ENCODE measurements around the gene HPCAL1. TPM values are rescaled to one million over a fixed set of nuclear protein-coding genes. Genes with fewer than 3 reads are reported as not detected.
A peak's percentile ranks its signal among the peaks of the same experiment; 100 is the strongest.

HPCAL1 gene
- total and polyA plus RNA-seq, 2 of the 4 experiments (the other 2 are of a cell fraction) = 8.2 to 33.7 TPM

GRCh38 chr2:10331702-10332401 is 29.1 kb downstream of the HPCAL1 start:
- CTCF ChIA-PET = no interaction called here
- Histone ChIP-seq H2AK9ac (replicated peaks; ENCODE audit: low read depth, low read length, poor library complexity) (peak overlapping the region; percentile 23), H2AFZ (replicated peaks; ENCODE audit: low read length, poor library complexity) (no peak overlapping the region), H3K56ac (ENCODE audit: extremely low read depth, insufficient read depth, low read length) (no peak overlapping the region), H2AK5ac (ENCODE audit: low read depth, low read length) (peak overlapping the region; percentile 37; the same call in 1 of the 2 replicates), H3K4me1 (ENCODE audit: control insufficient read depth, insufficient read depth, low read length) (peaks cover 11% of the 10 kb centered on the region), H3K27ac (ENCODE audit: insufficient read depth, low read length) (no peak overlapping the region), H2BK5ac (ENCODE audit: low read depth, low read length, poor library complexity, severe bottlenecking) (no peak overlapping the region), H3K23ac (ENCODE audit: low read depth, low read length) (no peak overlapping the region), H3K4me3 (ENCODE audit: insufficient read depth, low read depth, low read length) (no peak overlapping the region), H2BK120ac (ENCODE audit: low read depth, low read length) (no peak overlapping the region), H2BK15ac (ENCODE audit: low read depth, low read length) (no peak overlapping the region), H3K18ac (ENCODE audit: low read depth, low read length) (no peak overlapping the region), H4K8ac (ENCODE audit: low read depth in 2 of 2, low read length in 2 of 2) (no peak overlapping the region), H3K79me1 (ENCODE audit: low read depth in 1 of 2, low read length in 2 of 2) (peaks cover 26 to 59% of the 10 kb centered on the region in 2 experiments), H3K27me3 (ENCODE audit: control insufficient read depth, insufficient read depth, low read length) (no peaks in the 10 kb centered on the region), H4K91ac (ENCODE audit: insufficient read depth, low read depth, low read length) (no peak overlapping the region), H4K5ac (ENCODE audit: low read depth, low read length) (no peak overlapping the region), H3K9me3 (ENCODE audit: control insufficient read depth, insufficient read depth, low read length) (peaks cover 5% of the 10 kb centered on the region), H3K9me1 (ENCODE audit: insufficient read depth, low read length) (peaks cover 14% of the 10 kb centered on the region), H2BK20ac (ENCODE audit: low read depth, low read length) (no peak overlapping the region), H4K20me1 (ENCODE audit: insufficient read depth, low read length) (peaks cover 36% of the 10 kb centered on the region), H3K4ac (ENCODE audit: low read depth, low read length) (no peak overlapping the region), H3K14ac (replicated peaks; ENCODE audit: low read depth, low read length) (no peak overlapping the region), H3K9ac (ENCODE audit: low read depth, low read length) (no peak overlapping the region), H3K36me3 (ENCODE audit: control insufficient read depth, insufficient read depth, low read length) (peaks cover 4% of the 10 kb centered on the region), H3K4me2 (ENCODE audit: low read depth, low read length) (no peak overlapping the region)
- POLR2A ChIA-PET (ENCODE audit: unreplicated experiment) = no interaction called here
- ATAC-seq (ENCODE audit: low read depth) = no peak
- no peak for DNase-seq
- intact Hi-C loops (cut with micrococcal nuclease) (no loop called here), dilution Hi-C loops (cut with HindIII; ENCODE audit: low sequenced_read_pairs, unreplicated experiment) (no loop called here), in situ Hi-C loops (cut with MboI; ENCODE audit: low sequenced_read_pairs) (no loop called here)
- TF ChIP-seq MAFK (IDR thresholded peaks at IDR 0.05; ENCODE audit: low read depth, low read length) = no peak
- TF ChIP-seq RCOR1 (IDR thresholded peaks at IDR 0.05; ENCODE audit: insufficient replicate concordance, low read length) = no peak
- TF ChIP-seq USF2 (IDR thresholded peaks at IDR 0.05; ENCODE audit: low read depth, low read length) = no peak
- TF ChIP-seq NFE2L2 (IDR thresholded peaks at IDR 0.05; ENCODE audit: low read depth, low read length) = no peak
- no peak for TF ChIP-seq MAZ (IDR thresholded peaks at IDR 0.05; ENCODE audit: borderline replicate concordance, low read depth, low read length)
- TF ChIP-seq FOS (IDR thresholded peaks at IDR 0.05; ENCODE audit: low read depth, low read length) = no peak
- no peak for TF ChIP-seq BHLHE40 (IDR thresholded peaks at IDR 0.05; ENCODE audit: low read depth, low read length)
- no peak for TF ChIP-seq ELK1 (IDR thresholded peaks at IDR 0.05; ENCODE audit: borderline replicate concordance, low read depth, low read length)
- no peak for TF ChIP-seq CTCF (conservative IDR thresholded peaks at IDR 0.05; ENCODE audit: low read depth, low read length)
- no peak for TF ChIP-seq CEBPB (IDR thresholded peaks at IDR 0.05; ENCODE audit: low read depth, low read length)
- BruUV-seq (replicated peaks) = no TSS peak
- WGBS, 2 experiments (ENCODE audit: extremely low coverage in 2 of 2, insufficient read length in 1 of 2) = 85% methylated on average over 5 of the region's 11 CpGs; no CpG with 5 or more reads in 1 of the 2 experiments
